GM19463 (cell line): ENCODE results near the gene URI1.
"Not testable (repeated sequence)": the region's sequence is repeated elsewhere in the genome, so short reads cannot be mapped to it uniquely, and the experiment has no call there.

Source experiments
- ATAC-seq: cut with Tn5 transposase; IDR thresholded peaks from one replicate; pipeline ENCODE4 v1.9.1; 2021; ENCODE audit warnings: mild to moderate bottlenecking, moderate library complexity; ENCODE audit not compliant: unreplicated experiment

URI1 gene

GRCh38 chr19:29941828-29942403 is at the start of gene URI1:
TSS of gene URI1 (plus strand) at chr19:29942239. CDS start at chr19:29942548, 309 bp downstream.
- peak; percentile 80 for ATAC-seq

- no peak for ATAC-seq
These were observed 48.3 kb upstream of the URI1 start for GRCh38 chr19:29893606-29894284.

GRCh38 chr19:29896802-29897201 is 45.2 kb upstream of the URI1 start:
- ATAC-seq = no peak

GRCh38 chr19:29897466-29897865 is 44.6 kb upstream of the URI1 start:
- ATAC-seq = no peak

- ATAC-seq = no peak
These were observed 38.0 kb upstream of the URI1 start for GRCh38 chr19:29904017-29904416.

- no peak for ATAC-seq
These were observed 32.8 kb upstream of the URI1 start for GRCh38 chr19:29908963-29909944.

GRCh38 chr19:29914933-29915332 is 27.1 kb upstream of the URI1 start:
- no peak for ATAC-seq

GRCh38 chr19:29915832-29916231 is 26.2 kb upstream of the URI1 start:
- ATAC-seq = not testable (repeated sequence)

GRCh38 chr19:29917911-29918310 is 24.1 kb upstream of the URI1 start:
- ATAC-seq = no peak

- no peak for ATAC-seq
These were observed 23.1 kb upstream of the URI1 start for GRCh38 chr19:29918891-29919290.

- no peak for ATAC-seq
These were observed 19.1 kb upstream of the URI1 start for GRCh38 chr19:29922972-29923371.

- ATAC-seq = no peak
These were observed 18.4 kb upstream of the URI1 start for GRCh38 chr19:29923653-29924052.

GRCh38 chr19:29926031-29926430 is 16.0 kb upstream of the URI1 start:
- no peak for ATAC-seq

GRCh38 chr19:29926801-29927200 is 15.2 kb upstream of the URI1 start:
- ATAC-seq = no peak

- no peak for ATAC-seq
These were observed 14.0 kb upstream of the URI1 start for GRCh38 chr19:29927944-29928625.

GRCh38 chr19:29928831-29929230 is 13.2 kb upstream of the URI1 start:
- ATAC-seq = peak; percentile 77

GRCh38 chr19:29934257-29934656 is 7.8 kb upstream of the URI1 start:
- ATAC-seq = no peak

- no peak for ATAC-seq
These were observed 7.3 kb upstream of the URI1 start for GRCh38 chr19:29934781-29935180.

- ATAC-seq = no peak
These were observed 5.6 kb upstream of the URI1 start for GRCh38 chr19:29936409-29936808.

- no peak for ATAC-seq
These were observed 2.4 kb upstream of the URI1 start for GRCh38 chr19:29939628-29940027.

GRCh38 chr19:29940971-29941585 is 961 bp upstream of the URI1 start:
- no peak for ATAC-seq
